ENCODE measurements around the gene RECK. TPM values are rescaled to one million over a fixed set of nuclear protein-coding genes. Genes with fewer than 3 reads are reported as not detected.

Gene RECK
- total RNA-seq, 1 donor from 2014 or later, result 15.1 TPM

DNA sequence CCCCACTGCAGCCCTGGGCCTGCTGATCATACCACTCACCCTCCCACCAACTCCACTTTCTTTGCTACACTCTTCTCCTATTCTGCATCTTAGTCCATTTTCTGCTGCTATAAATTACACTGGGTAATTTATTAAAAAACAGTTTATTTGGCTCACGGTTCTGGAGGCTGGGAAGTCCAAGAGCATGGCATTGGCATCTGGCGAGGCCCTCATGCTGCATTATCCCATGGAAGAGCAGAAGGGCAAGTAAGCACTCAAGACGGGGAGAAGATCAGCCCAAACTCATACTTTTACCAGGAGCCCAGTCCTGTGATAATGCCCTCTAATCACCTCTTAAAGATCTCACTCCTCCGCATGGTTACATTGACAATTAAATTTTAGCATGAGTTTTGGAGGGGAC is 109.3 kb downstream of the RECK start:
- H3K27me3 Mint-ChIP-seq (ENCODE audit: low read depth), result no peaks in the 10 kb centered on the region
- peaks cover 23% of the 10 kb centered on the region for H3K36me3 Mint-ChIP-seq
- TF ChIP-seq, protein P1, sequence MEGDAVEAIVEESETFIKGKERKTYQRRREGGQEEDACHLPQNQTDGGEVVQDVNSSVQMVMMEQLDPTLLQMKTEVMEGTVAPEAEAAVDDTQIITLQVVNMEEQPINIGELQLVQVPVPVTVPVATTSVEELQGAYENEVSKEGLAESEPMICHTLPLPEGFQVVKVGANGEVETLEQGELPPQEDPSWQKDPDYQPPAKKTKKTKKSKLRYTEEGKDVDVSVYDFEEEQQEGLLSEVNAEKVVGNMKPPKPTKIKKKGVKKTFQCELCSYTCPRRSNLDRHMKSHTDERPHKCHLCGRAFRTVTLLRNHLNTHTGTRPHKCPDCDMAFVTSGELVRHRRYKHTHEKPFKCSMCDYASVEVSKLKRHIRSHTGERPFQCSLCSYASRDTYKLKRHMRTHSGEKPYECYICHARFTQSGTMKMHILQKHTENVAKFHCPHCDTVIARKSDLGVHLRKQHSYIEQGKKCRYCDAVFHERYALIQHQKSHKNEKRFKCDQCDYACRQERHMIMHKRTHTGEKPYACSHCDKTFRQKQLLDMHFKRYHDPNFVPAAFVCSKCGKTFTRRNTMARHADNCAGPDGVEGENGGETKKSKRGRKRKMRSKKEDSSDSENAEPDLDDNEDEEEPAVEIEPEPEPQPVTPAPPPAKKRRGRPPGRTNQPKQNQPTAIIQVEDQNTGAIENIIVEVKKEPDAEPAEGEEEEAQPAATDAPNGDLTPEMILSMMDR (IDR thresholded peaks at IDR 0.05; ENCODE audit: unreplicated experiment), result no peak
- H3K4me3 Mint-ChIP-seq, result no peak overlapping the region
- no peak overlapping the region for H3K27ac Mint-ChIP-seq
- peaks cover 13% of the 10 kb centered on the region for H3K9me3 Mint-ChIP-seq
- DNase-seq (ENCODE audit: low spot score in 2 of 2, unreplicated experiment in 2 of 2), result no peak
- H3K4me1 Mint-ChIP-seq, result peaks cover 22% of the 10 kb centered on the region

DNA sequence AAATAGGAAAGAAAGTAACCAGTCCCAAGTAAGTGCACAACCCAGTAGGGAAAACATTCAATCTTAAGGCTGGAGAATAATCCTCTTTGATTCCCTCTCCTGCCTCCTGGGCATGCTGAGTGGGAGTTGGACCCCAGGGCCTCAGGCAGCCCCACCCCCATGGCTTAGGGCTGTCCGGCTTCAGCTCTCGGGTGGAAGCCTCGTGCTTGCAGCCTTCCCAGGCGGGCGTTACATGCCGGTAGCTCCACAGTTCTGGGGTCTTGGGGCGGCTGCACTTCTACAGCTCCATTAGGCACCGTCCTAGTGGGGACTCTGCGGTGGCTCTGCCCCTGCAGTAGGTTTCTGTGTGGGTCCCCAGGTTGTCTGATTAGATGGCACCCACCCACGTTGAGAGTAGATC is 109.9 kb downstream of the RECK start:
- Mint-ChIP-seq H3K9me3 (peaks cover 13% of the 10 kb centered on the region), H3K4me3 (no peak overlapping the region), H3K36me3 (peaks cover 23% of the 10 kb centered on the region), H3K27ac (no peak overlapping the region), H3K4me1 (peaks cover 18% of the 10 kb centered on the region), H3K27me3 (ENCODE audit: low read depth) (no peaks in the 10 kb centered on the region)
- DNase-seq (ENCODE audit: low spot score in 2 of 2, unreplicated experiment in 2 of 2), result no peak
- TF ChIP-seq, protein P1 (IDR thresholded peaks at IDR 0.05; ENCODE audit: unreplicated experiment), result no peak

DNA sequence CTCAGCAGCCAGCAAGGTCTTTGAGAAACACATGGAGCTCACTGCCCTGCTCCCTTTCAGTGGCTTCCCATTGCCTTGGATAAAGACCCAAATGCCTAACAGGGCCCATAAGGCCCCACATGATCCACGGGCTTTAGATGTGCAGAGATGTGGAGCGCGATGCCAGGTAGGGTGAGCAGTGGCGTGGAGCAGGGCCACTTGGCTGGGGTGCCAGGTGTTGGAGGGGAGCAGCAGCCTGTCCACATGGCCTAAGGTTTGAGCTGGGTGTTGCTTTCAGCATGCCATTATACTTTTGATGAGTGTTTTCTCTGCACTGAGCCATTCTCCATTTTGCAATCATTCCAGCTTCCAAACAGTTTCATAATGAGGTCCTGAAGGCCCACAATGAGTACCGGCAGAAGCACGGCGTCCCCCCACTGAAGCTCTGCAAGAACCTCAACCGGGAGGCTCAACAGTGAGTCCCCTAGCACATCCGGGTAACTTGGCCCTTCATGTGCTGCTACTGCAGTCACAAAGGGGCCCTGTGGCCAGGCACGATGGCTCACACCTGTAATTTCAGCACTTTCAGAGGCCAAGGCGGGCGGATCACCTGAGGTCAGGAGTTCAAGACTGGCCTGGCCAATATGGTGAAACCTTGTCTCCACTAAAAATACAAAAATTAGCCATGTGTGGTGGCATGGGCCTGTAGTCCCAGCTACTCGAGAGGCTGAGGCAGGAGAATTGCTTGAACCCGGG is 110.9 kb downstream of the RECK start:
- peak overlapping the region; percentile 30 for H3K27ac Mint-ChIP-seq

DNA sequence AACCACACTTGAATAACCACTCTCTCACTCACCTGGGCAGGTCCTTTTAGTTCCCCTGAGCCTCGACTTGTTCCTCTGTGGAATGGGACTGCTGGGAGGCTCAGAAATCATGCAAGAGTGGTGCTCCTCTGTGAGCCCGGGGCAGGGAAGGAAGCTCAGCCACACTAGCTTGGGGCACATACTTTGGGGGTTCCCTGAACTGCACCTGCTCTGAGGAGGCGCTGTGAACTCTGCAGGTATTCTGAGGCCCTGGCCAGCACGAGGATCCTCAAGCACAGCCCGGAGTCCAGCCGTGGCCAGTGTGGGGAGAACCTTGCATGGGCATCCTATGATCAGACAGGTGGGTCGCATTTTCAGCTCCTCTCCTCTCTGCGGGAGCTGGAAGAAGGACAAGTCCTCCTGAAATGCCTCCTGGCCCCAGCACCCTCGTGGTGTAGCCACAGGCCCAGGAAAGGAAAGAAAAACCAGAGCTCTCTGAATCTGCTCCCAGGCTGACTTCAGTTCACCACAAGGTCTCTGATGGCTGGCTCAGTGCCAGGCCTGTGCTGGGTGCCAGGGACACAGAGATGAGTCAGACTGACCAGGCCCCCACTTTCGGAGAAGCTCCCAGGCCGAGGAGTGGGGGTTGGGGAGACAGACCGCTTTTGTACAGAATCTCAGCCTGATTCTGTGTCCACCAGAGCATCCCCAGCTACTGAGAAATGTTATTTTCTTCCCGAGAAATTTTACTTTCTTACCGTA is 111.8 kb downstream of the RECK start:
- Mint-ChIP-seq H3K27ac (peak overlapping the region; percentile 25), H3K9me3 (peaks cover 13% of the 10 kb centered on the region), H3K4me3 (no peak overlapping the region), H3K27me3 (ENCODE audit: low read depth) (no peaks in the 10 kb centered on the region), H3K4me1 (peaks cover 15% of the 10 kb centered on the region), H3K36me3 (peaks cover 25% of the 10 kb centered on the region)
- TF ChIP-seq, protein P1 (IDR thresholded peaks at IDR 0.05; ENCODE audit: unreplicated experiment), result no peak
- DNase-seq (ENCODE audit: low spot score in 2 of 2, unreplicated experiment in 2 of 2), result peak in 1 of 2 experiments; percentile 70

More for the DNA sequence above, 110.9 kb downstream of the RECK start:
- Mint-ChIP-seq H3K36me3 (peaks cover 23% of the 10 kb centered on the region), H3K27me3 (ENCODE audit: low read depth) (no peaks in the 10 kb centered on the region), H3K4me1 (peaks cover 15% of the 10 kb centered on the region), H3K9me3 (peaks cover 13% of the 10 kb centered on the region), H3K4me3 (no peak overlapping the region)
- TF ChIP-seq, protein P1 (IDR thresholded peaks at IDR 0.05; ENCODE audit: unreplicated experiment), result no peak
- no peak for DNase-seq (ENCODE audit: low spot score in 2 of 2, unreplicated experiment in 2 of 2)

- Mint-ChIP-seq H3K4me1 (peaks cover 18% of the 10 kb centered on the region), H3K27ac (peak overlapping the region; percentile 25), H3K36me3 (peaks cover 25% of the 10 kb centered on the region), H3K4me3 (no peak overlapping the region), H3K27me3 (ENCODE audit: low read depth) (no peaks in the 10 kb centered on the region), H3K9me3 (peaks cover 13% of the 10 kb centered on the region)
- TF ChIP-seq, protein P1 (IDR thresholded peaks at IDR 0.05; ENCODE audit: unreplicated experiment), result no peak
- DNase-seq (ENCODE audit: low spot score in 2 of 2, unreplicated experiment in 2 of 2), result no peak
Measured at GRCh38 chr9:36149197-36149596, 112.5 kb downstream of the RECK start.
